GM19239 (cell line): ENCODE results near the gene SRC.

Experiments used
- DNase-seq: peaks from one replicate; pipeline ENCODE4 v3.0.0; 2011; ENCODE audit warnings: low spot score; ENCODE audit not compliant: insufficient read length
- FAIRE-seq: peaks from 2 replicates; lab custom pipeline; 2011; peaks lifted over from hg19 to GRCh38; lab: Jason Lieb, UNC

Gene SRC

DNA sequence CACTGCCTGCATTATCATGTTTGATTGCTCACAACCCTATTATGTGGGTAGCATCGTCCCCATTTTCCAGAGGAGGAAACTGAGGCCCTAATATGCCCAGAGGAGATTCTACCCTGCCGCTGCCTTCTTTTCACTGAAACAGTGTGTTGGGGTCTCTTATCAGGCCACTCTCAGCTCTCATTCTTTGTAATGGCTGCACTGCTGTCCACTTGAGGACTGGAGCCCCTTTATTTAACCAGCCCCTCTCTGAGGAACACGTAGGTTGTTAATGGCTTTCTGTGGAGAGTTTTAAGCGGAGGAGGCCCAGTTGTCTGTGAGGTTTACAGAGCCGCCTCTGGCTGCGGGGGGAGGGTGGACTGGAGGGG, 32.5 kb downstream of the SRC start:
- no peak for FAIRE-seq
- no peak for DNase-seq

DNA sequence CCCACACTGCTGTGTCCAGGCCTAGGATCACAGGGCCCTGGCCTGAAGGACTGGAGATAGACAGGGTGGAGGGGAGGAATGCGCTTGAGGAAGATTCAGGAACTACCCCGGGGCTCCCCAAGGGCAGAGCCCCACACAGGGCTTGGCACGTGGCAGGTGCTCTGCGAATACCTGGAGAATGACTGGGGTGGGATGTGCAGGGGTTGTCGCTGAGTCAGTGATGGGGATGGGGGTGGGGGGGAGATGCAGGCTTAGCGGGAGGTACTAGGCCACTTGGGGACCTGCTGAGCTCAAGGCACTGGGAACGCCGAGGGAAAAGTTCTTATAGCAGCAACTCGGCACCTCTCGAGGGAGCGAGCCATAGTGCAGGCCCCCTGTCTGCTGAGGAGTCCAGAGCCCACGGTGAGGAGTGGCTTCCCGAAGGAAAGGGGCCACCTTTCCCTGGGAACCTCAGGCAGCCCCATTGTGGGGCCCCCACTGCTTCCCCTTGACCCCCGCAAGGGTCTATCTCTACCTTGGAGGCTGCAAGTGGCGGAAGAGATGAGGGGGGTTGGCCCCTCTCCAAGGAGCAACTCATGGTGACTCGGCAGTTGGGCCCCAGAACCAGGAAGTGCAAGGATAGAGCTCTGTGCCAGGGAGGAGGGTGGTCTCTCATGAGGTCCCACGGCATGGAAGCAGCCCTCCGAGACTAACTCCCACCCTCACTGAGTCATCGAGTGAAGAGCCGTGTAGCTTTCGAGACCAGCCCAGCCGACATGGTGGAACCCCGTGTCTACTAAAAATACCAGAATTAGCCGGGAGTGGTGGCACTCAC, 33.1 kb downstream of the SRC start:
- no peak for DNase-seq
- FAIRE-seq, result no peak

DNA sequence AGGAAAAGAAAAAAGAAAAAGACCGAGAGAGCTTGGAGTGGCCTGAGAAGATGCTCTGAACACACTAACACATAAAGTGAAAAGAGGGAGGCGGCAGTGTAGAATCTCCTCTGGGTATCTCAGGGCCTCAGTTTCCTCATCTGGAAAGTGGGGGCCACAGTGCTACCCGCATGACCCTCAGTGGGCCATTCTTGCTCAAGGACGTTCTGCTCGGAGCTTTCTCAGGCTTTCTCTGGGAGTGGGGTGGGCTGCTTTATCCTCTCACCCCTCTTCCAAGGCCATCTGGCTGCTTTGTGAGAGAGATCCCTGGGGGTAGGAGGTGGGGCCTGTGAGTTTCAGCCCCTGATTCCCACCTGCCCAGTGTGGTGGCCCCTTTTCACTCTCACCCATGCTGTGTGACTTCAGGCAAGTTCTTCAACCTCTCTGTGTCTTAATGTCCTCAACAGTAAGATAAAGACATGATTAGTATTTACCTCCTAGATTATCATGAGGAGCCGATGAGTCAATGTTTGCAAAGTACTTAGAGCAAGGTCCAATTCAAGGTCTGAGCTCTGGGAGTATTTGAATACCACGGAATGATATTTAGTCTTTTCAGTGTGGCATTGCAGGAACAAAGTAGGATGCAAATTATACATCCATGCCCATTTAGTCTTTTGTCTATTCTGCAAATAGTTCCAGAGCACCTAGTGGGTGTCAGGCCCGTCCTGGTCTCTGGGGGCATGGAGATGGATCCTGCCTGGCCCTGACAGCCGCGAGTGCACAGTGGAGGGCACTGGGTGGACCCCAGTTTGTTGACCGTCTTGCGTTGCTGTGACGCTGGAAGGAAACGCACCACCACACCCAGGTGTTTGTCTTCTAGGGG, 34.3 kb downstream of the SRC start:
- DNase-seq, result no peak
- FAIRE-seq, result no peak

DNA sequence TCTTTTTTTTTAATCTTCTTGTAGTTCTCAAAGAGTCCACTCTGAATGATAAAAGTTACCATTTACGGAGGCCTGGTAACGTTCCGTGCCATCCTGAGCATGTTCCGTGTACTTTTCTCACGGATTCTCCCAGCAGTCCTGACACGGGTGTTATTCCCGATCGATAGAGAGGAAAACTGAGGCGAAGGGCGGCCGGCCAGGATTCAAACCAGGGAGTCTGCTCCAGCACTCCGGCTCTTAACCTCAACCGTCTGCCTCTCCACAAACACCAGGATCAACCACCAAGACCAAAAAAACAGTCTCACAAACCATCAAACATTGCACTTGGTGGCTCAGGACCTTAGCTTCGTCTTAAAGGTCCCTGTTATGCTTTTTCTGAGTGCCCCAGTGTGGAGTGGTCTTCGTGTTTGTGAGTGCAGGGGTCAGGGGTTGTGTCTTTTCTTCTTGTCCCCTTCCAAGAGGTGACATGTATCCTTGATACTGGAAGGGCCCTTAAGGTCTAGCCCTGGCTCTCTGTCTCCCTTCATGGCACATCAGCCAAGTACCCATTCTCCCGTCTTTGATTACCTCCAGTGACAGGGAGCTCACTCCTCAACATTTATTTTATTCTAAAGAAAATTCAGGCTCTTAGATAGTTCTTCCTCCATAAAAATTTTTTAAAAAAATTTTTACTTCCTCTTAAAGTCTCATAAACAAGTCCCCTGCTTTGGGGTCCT, 35.1 kb downstream of the SRC start:
- FAIRE-seq, result no peak

DNA sequence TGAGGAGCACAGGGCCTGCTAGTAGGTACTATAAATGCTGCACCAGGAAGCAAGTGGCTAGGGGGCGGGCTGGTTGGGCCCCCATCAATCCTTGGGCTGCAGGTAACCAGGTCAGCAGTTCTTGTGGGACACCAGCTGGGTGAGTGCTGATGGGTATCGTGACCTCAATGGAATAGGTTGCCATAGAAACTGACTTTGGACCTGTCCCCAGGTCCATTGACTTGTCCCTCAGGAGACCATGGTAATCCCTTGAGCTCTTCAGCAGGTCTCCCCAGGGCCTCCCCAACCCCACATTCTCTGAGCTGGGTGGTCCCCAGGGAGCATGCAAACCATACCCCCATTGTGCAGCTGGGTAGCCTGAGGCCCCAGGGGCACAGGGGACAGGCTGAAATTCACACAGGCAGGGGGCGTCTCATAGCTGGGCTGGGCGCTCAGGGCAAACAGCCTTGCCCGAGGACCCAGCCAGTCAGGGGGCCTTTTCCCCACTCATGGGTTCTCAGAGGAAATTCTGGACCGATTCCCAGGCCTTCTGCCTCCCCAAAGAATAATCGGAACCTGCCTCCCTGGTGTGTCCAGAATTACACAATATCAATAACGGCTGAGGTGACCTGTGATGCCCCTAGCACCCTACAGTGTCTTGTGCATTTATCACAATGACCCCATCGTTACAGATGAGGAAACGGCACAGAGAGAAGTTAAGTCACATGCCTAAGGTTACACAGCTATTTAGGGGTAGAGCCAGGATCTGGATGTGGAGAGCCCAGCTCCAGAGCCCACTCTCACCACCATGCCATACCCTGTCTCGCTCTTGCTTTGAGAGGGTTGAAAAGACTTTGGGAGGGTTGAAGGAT, 35.9 kb downstream of the SRC start:
- DNase-seq (no peak), FAIRE-seq (peak; percentile 63)

More for the DNA sequence above, 35.1 kb downstream of the SRC start:
- DNase-seq, result no peak

DNA sequence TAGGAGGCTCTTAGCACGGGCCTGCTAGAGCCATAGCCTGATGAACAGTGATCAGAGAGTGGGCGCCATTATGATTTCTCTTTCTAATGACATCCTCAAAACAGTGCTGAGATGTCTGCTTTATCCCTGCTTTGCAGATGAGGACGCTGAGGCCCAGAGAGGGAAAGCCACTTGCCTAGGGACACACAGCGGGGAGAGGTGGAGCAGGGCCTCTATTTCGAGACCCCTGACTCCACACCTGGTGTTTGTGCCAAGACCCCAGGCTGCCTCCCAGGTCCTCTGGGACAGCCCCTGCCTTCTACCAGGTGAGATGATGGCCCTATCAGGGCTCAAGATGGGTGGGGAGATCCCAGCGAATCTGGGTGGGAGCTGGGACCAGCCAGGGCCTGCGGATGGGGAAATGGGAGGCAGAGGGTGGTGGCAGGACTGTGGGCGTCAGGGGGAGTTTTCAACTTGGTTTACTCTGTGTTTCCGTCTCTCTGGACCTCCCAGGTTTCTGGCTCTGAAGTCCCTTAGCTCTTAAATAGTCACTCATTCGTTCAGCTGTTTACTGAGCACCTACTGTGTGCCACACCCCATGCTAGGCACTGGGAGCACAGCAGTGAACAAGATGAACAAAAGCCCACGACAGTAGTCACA, 36.7 kb downstream of the SRC start:
- DNase-seq (no peak), FAIRE-seq (no peak)

DNA sequence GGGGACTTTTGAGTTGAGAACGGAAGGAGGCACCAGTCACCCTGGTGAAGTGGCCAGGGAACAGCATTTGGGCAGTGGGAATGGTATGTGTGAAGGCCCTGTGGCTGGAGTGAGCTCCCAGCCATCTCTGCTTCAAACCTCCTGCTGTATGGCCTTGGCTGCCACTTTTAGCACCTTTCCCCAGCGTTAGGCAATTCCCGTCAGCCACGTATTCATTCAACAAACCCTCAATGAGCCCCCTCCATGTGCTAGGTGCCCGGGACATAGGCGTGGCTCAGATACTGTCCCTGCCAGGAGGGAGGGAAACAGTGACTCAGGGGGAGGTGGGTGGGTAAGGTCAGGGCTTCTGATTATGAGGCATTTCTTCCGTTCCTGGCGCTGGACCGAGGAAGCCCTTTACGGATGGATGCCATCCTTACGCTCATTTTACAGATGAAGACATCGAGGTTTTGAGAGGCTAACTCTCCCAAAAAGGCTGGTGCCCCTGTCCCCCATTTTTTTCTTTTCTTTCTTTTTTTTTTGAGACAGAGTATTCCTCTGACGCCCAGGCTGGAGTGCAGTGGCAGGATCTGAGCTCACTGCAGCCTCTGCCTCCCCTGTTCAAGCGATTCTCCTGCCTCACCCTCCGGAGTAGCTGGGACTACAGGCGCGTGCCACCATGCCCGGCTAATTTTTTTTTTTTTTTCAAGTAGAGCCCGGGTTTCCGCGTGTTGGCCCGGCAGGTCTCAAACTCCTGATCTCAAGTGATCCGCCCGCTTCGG, 37.5 kb downstream of the SRC start:
- FAIRE-seq (peak; percentile 47), DNase-seq (no peak)

DNA sequence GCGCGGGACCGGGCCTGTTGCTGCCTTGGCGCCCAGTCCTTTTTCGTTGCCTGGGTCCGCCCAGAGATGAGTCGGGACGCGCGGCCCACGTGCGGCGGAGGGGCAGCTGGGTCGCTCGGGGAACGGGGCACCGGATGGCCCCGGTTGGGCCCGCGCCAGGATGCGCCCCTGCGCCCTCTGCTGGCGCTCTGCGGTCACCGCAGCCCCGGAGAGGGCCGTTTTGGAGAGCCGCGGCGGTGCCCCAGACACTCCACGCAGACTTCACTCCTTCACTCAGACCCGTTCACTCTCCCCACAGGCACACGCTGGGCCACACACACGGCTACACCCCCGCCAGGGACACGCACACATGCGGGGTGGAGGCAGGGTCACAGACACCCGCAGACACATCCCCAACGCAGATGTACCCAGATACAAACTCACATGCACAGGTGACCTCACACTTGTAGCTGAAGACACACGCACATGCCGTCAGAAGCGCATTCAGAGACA, 38.8 kb downstream of the SRC start:
- DNase-seq (peak; percentile 87), FAIRE-seq (peak; percentile 28)

DNA sequence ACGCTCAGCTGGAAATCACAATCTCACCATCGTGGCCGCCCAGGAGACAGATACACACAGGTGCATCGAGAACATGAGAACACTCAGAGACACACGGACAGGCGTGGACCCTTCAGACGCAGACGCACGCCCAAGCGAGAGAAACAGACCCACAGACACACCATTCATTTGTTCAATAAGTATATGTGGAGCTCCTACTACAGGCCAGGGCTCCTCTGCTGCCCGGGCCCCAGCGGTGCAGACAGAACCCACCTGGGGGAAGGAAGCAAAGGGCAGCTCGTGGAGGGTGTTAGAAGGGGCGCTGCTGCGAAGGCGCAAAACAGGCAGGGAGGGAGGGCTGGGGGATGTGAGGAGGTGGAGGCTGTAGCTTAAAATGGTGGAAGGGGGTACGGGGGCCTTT, 39.2 kb downstream of the SRC start:
- DNase-seq (no peak), FAIRE-seq (no peak)

DNA sequence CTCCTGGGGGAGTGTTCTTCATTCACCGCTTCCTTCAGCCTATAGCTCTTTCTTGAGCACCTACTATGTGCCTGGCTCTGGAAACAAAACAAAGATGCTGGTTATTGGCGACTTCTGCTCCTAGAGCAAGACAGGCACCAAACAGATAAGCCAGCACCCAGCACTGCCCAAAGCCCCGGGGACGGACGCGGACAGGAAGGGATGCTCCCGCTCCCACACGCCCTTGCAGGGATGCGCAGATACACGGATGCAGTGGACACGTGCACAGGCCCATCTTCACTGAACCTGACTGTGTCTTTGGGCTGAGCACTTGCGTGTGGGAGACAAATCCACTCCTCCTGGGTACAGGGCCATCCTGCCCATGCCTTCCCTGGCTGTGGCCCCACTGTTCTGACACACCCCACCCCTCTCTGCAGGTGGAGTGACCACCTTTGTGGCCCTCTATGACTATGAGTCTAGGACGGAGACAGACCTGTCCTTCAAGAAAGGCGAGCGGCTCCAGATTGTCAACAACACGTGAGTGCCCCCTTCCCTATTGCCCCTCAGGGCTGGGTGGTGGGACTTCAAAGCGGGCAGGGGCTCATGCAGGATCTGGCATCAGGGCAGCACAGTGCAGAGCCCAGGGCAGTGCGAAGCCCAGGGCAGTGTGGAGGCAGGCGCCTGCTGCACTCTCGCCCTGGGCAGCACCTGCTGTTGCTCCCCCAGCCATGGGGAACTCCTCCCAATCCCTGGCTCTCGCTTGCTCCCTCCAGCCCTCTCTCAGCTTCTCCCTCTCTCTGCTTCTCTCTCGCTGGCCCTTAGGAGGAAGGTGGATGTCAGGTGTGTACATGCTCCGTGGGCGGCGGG, 39.9 kb downstream of the SRC start:
- no peak for FAIRE-seq
- DNase-seq, result no peak

DNA sequence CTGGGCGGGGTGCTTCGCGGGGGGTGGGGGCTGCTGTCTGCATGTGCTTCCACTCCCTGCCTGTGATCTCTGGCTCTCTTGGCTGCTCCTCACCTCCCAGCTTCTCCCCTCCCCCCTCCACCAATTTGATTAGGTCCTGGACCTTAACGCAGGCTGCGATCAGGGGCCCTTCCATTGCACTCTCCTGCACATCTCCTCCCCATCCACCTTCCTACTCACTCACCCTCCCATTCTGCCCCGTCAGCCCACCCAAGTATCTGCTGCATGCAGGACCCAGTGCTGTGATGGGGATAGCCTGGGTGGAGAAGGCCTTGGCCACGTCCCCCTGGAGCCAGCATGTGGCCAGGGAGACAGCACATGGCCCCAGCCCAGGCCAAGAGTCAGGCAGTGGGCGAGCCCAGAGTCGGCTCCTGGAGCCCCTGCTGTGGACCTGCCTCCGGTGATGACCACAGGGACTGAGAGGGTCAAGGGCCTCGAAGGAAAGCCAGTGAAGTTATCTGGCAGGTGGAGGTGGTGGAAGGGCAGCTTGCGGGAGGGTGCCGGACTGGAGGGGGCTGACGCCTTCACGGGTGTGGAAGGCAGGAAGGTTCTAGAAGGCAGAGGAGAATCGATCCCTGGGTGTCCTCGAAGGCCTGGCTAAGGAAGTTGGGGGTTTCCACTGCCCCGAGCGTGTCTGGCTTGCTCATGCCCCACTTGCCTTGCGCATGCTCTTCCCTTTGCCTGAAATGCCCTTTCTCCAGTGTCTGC, 40.7 kb downstream of the SRC start:
- DNase-seq (no peak), FAIRE-seq (no peak)

DNA sequence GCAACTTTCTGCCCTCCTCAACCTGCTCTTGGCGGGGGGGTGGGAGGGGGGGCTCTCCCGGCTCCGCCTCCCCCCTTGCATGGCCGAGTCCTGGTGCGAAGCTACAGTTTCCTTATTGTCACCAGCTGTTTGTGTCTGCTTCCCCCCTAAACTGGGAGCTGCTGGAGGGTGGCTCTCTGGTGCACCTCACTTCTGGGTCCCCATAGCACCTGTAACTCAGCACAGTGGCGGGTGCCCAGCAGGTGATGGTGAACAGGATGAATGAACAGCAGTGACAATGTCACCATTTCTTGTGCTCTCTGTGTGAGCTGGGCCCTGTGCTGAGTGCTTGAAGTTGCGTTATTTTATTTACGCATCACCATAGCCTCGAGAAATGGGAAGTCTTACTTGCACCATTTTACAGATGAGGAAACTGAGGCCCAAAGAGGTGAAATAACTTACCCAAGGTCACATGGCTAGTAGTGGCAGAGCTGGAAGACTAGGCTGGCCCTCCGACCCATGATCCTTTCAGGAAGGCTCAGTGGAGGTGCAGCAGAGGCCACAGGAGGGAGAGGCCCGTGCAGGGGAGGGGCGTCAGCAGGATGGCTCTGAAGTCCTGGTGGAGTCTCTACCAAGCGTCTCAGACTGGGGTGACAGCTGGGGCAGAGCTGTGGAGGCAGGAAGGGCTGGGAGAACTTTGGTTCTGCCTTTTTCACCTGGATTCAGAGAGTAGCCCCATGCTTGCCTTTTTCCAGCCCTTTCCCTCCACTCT, 41.8 kb downstream of the SRC start:
- DNase-seq (no peak), FAIRE-seq (no peak)

DNA sequence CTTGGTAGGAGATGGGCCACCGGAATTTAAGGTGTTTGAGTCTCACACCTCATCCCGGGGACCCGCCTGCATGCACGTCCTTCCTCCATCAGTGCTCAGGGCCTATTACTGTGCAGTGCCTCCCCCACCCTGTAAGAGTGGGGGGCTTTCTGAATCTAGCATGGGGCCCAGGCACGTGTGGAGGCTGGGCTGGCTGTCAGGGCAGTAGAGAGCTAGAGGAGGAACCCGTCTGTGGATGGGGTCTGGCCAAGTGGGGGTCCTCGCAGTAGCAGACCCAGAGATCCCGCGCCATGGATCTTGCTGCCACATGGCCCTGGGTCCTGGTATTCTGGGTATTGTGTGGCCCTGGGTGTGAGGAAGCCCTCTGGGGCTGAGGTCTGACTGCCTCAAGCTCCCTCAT, 42.9 kb downstream of the SRC start:
- no peak for FAIRE-seq
- no peak for DNase-seq

DNA sequence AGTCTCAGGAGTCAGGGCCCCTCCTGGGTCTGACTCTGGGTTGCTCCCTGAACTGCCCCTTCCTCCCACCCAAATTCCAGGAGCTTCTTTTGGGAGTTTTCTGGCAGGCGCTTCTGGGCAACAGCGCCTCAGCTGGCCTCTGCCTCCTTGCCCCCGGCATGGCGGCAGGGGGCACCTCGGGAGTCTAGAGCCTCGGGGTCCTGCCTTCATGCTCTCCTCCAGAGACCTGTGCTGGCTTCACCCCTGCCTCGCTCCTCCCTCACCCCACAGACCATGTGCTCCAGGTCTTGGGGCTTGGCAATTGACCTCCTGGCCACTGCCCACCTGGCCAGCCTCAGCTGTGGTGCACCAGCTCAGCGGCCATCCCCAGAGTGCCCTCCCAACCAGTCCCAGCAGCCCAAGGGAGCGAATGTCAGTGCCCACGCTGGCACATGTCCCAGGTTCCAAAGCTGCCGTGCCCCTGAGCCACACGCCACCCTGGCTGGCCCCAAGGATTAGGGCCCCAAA, 43.4 kb downstream of the SRC start:
- FAIRE-seq (no peak), DNase-seq (no peak)

DNA sequence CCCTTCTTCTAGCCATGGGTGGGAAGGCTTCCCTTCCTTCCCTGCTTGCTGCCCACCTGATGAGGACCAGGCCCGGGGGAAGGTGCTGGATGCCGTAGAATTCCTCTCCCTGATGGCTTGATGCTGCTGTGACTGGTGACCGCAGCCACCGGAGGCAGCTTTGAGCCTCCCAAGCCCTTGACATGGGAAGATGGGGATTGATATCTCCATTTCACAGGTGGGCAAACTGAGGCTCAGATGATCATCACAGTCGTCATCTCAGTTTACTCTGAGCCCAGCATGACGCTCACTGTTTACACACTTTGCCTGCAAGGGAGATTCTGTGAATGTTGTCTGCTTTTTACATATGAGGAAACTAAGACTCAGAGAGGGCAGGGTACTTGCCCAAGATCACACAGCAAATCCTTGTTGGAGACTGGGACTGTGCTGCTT, 43.9 kb downstream of the SRC start:
- no peak for DNase-seq

DNA sequence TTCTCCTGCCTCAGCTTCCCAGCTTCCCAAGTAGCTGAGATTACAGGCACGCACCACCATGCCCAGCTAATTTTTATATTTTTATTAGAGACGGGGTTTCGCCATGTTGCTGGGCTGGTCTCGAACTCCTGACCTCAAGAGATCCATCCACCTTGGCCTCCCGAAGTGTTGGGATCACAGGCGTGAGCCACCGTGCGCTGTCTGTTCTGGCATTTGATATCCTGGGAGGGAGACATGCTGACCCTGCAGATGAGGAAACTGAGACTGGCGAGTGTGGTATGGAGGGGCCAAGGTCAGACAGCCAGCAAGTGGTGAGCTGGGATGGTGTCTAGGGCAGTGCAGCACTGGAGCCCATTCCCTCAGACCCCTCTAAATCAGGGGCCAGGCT, 44.6 kb downstream of the SRC start:
- no peak for DNase-seq
- no peak for FAIRE-seq

More for the DNA sequence above, 43.9 kb downstream of the SRC start:
- peak; percentile 4 for FAIRE-seq
